Endothelial cell of umbilical vein (primary cell): ENCODE data around the gene FBXO34. TPM values are rescaled to one million over a fixed set of nuclear protein-coding genes. Genes with fewer than 3 reads are reported as not detected.

ENCODE experiments used
- BruUV-seq: library from RNA; stranded (reverse); fragments of 400-500 nt; replicated peaks from 2 replicates; lab custom pipeline; 2021; lab: Mats Ljungman, UMichigan
- CTCF ChIA-PET: fragments of 300-600, 350-600 bp; sonication (Branson Sonifier 250); formaldehyde crosslinking; loops from one replicate; lab custom pipeline; 2021; ENCODE audit warnings: antibody characterized with exemption, inconsistent platforms; lab: Charles Lee
- POLR2A ChIA-PET: fragments of 300-600, 350-600 bp; sonication (Branson Sonifier 250); formaldehyde crosslinking; loops from one replicate; lab custom pipeline; 2021; ENCODE audit warnings: antibody characterized with exemption, inconsistent platforms; lab: Charles Lee
- DNase-seq: peaks from one replicate; pipeline ENCODE4 v3.0.0-alpha.2; 2011; ENCODE audit warnings: low read depth, low spot score
- FAIRE-seq: peaks from 2 replicates; lab custom pipeline; 2011; peaks lifted over from hg19 to GRCh38; lab: Jason Lieb, UNC
- H2AFZ ChIP-seq: 2 replicates; pipeline ENCODE4 v1.6.0; 2012; ENCODE audit warnings: low read depth, low read length, control low read depth, inconsistent platforms
- H3K27ac ChIP-seq: 2 replicates; pipeline ENCODE4 v1.5.1; 2011; ENCODE audit warnings: low read depth, mild to moderate bottlenecking, control low read depth, low read length, moderate library complexity; ENCODE audit not compliant: insufficient read depth
- H3K27me3 ChIP-seq, 2 experiments: 2 replicates each; pipeline versions ENCODE4 v1.6.0 to v1.6.1; 2011; ENCODE audit warnings: low read length in 2 of 2, mixed read lengths in 1 of 2; ENCODE audit not compliant: control insufficient read depth in 2 of 2, insufficient read depth in 2 of 2
- H3K36me3 ChIP-seq, 2 experiments: 2 replicates in 1 of 2; 3 replicates in 1 of 2; pipeline ENCODE4 v1.5.1; 2011; ENCODE audit warnings: low read length in 2 of 2, mild to moderate bottlenecking in 1 of 2, moderate library complexity in 1 of 2; ENCODE audit not compliant: control insufficient read depth in 2 of 2, insufficient read depth in 2 of 2; ENCODE audit errors: extremely low read depth in 1 of 2
- H3K4me1 ChIP-seq: 3 replicates; pipeline ENCODE4 v1.5.1; 2011; ENCODE audit warnings: mild to moderate bottlenecking, low read length; ENCODE audit not compliant: control insufficient read depth, insufficient read depth; ENCODE audit errors: extremely low read depth
- H3K4me2 ChIP-seq: 2 replicates; pipeline ENCODE4 v1.6.1; 2011; ENCODE audit warnings: low read length, control low read depth, mixed read lengths; ENCODE audit not compliant: insufficient read depth
- H3K4me3 ChIP-seq, 3 experiments: fragments of 200-600 bp in 1 of 3; sonication (generic), shearing (Covaris generic) in 1 of 3; replicated peaks in 1 of 3; 2 replicates each; pipeline ENCODE4 v1.5.1; 2011 to 2016; ENCODE audit warnings: control low read depth in 3 of 3, low read length in 3 of 3, mild to moderate bottlenecking in 2 of 3, inconsistent platforms in 1 of 3, low read depth in 1 of 3, moderate library complexity in 1 of 3; ENCODE audit not compliant: insufficient read depth in 1 of 3
- H3K79me2 ChIP-seq: 2 replicates; pipeline ENCODE4 v1.6.0; 2012; ENCODE audit warnings: low read length, inconsistent platforms; ENCODE audit not compliant: control insufficient read depth, insufficient read depth
- H3K9ac ChIP-seq: replicated peaks from 2 replicates; pipeline ENCODE3; 2011; ENCODE audit warnings: low read length, control low read depth; ENCODE audit not compliant: insufficient read depth; ENCODE audit errors: extremely low read depth
- H3K9me1 ChIP-seq: replicated peaks from 3 replicates; pipeline ENCODE4 v1.6.0; 2011; ENCODE audit warnings: mild to moderate bottlenecking, low read length; ENCODE audit not compliant: control insufficient read depth, insufficient read depth; ENCODE audit errors: extremely low read depth
- H3K9me3 ChIP-seq: replicated peaks from 2 replicates; pipeline ENCODE4 v1.5.1; 2012; ENCODE audit warnings: low read length, inconsistent platforms; ENCODE audit not compliant: control insufficient read depth, insufficient read depth
- H4K20me1 ChIP-seq: replicated peaks from 2 replicates; pipeline ENCODE3; 2011; ENCODE audit warnings: mild to moderate bottlenecking, low read length; ENCODE audit not compliant: control insufficient read depth, insufficient read depth; ENCODE audit errors: extremely low read depth
- CTCF ChIP-seq, 2 donors: IDR thresholded peaks; 1 replicate in 1 of 2; 2 replicates in 1 of 2; pipeline ENCODE4 v1.5.1; 2011; ENCODE audit warnings: low read length in 2 of 2, mild to moderate bottlenecking in 2 of 2, moderate library complexity in 2 of 2, control low read depth in 1 of 2, inconsistent platforms in 1 of 2, low read depth in 1 of 2; ENCODE audit not compliant: insufficient read depth in 1 of 2; ENCODE audit errors: extremely low read depth in 1 of 2
- EZH2 ChIP-seq: IDR thresholded peaks from 2 replicates; pipeline ENCODE4 v1.6.1; 2012; ENCODE audit warnings: borderline replicate concordance, low read depth, mild to moderate bottlenecking, moderate library complexity, low read length, inconsistent platforms; ENCODE audit not compliant: severe bottlenecking
- FOS ChIP-seq: IDR thresholded peaks from 2 replicates; pipeline ENCODE4 v1.6.1; 2011; ENCODE audit warnings: mild to moderate bottlenecking, low read length, moderate library complexity, borderline replicate concordance; ENCODE audit not compliant: insufficient read depth
- GATA2 ChIP-seq: IDR thresholded peaks from 2 replicates; pipeline ENCODE4 v1.7.0; 2011; ENCODE audit warnings: low read depth, mild to moderate bottlenecking, moderate library complexity, mixed read lengths, low read length; ENCODE audit not compliant: insufficient read length, insufficient read depth
- JUN ChIP-seq: IDR thresholded peaks from 2 replicates; pipeline ENCODE4 v1.6.1; 2011; ENCODE audit warnings: borderline replicate concordance, low read depth; ENCODE audit not compliant: insufficient read length, insufficient read depth
- MAX ChIP-seq: IDR thresholded peaks from 2 replicates; pipeline ENCODE4 v1.6.1; 2011; ENCODE audit not compliant: insufficient read depth, insufficient read length
- MYC ChIP-seq: IDR thresholded peaks from one replicate; pipeline ENCODE4 v1.6.1; 2011; ENCODE audit warnings: mild to moderate bottlenecking, low read depth, low read length
- POLR2A ChIP-seq: IDR thresholded peaks from 2 replicates; pipeline ENCODE4 v1.6.1; 2012; ENCODE audit warnings: low read depth, mild to moderate bottlenecking, control low read depth, low read length
- POLR2AphosphoS5 ChIP-seq: IDR thresholded peaks from 2 replicates; pipeline ENCODE4 v1.6.1; 2012; ENCODE audit warnings: low read depth, mild to moderate bottlenecking, control low read depth, low read length, moderate library complexity; ENCODE audit not compliant: insufficient read depth
- dilution Hi-C: fragments of 300-500 bp; cut with MboI; formaldehyde crosslinking; loops from one replicate; pipeline ENCODE4 v1.15.0; 2019; ENCODE audit warnings: low sequenced_read_pairs; ENCODE audit not compliant: extremely low pct_ligation_motif_present
- intact Hi-C: fragments of 100-400 bp; cut with micrococcal nuclease; formaldehyde crosslinking; loops from one replicate; pipeline ENCODE4 v1.10.0; 2022
- polyA plus RNA-seq, 4 experiments: library from polyadenylated mRNA; depleted of rRNA in 3 of 4; stranded (reverse) in 3 of 4; unstranded in 1 of 4; fragments of >200 nt; gene quantifications; 2 replicates each; pipeline versions ENCODE4 v1.2.1 to v1.2.3, GENCODE V29; 2011 to 2012; ENCODE audit warnings: missing spikeins in 1 of 4
- total RNA-seq: library from RNA; stranded (reverse); gene quantifications from 2 replicates; pipeline ENCODE4 v1.2.3, GENCODE V29; 2021

Gene FBXO34
- total and polyA plus RNA-seq, 2 donors (not counting 3 experiments of a cell fraction or from before 2014, with no cell fraction given), result 8.5 to 14.2 TPM

DNA sequence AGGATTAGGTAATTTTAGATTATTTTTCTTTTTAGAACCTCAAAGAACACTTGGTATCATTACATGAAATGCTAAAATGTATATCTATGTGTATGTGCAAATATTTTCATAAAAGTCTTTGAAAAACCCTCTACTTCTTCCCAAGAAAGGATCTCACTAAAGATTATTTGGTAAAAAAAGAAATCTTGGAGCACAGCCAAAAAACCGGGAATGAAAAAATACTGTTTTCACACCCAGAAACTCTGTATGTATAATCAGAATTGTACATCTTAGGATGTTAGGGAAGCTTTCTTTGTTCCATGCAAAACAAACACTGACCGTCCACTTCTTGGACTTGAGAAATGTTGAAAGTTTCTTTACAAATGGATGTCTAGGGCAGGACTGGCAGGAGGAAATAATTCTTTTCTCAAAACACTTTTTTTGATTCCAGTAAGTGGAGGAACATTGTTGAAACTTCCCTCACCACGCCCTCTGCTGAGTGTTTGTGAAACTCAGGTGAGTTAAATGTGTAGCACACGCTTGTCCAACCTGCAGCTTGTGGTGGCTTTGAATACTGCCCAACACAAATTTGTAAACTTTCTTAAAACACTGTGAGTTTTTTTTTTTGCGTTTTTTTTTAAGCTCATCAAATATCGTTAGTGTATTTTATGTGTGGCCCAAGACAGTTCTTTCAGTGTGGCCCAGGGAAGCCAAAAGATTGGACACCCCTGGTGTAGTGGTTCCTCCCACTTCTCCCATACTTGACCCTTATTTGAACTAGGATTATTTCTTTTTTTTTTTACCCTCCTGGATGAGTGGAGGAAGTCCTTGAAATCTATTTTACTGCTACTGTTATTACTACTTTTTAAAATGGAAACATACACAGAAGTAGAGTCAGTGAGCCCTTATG lies 26.6 kb downstream of the FBXO34 start:
- intact Hi-C loops, result loop anchor here (1.0 kb wide), 1 partner anchor 27 kb away; the partner anchor contains the start of gene FBXO34
- ChIA-PET POLR2A (no interaction called here), CTCF (interaction anchor here (1.1 to 1.5 kb wide), 2 partner anchors 17 to 57 kb away, joined by 4 to 5 read pairs; no protein-coding TSS in a partner anchor)
- Histone ChIP-seq H3K27ac (no peak overlapping the region), H3K27me3 (no peaks in the 10 kb centered on the region), H3K4me3 (peak overlapping the region in 2 of 3 experiments; percentile 19 to 23), H3K4me2 (peak overlapping the region; percentile 47), H3K36me3 (no peaks in the 10 kb centered on the region), H4K20me1 (no peaks in the 10 kb centered on the region), H3K9me1 (no peaks in the 10 kb centered on the region), H3K9me3 (no peaks in the 10 kb centered on the region), H2AFZ (no peak overlapping the region), H3K4me1 (peaks cover 5% of the 10 kb centered on the region), H3K79me2 (peaks cover 16% of the 10 kb centered on the region), H3K9ac (no peak overlapping the region)
- DNase-seq (peak; percentile 60), FAIRE-seq (no peak)
- dilution Hi-C loops, result no loop called here
- TF ChIP-seq CTCF (IDR thresholded peaks at IDR 0.05; ENCODE audit: extremely low read depth in 1 of 2, insufficient read depth in 1 of 2, low read depth in 1 of 2, low read length in 2 of 2) (peak in 1 of 2 donors; percentile 1), MAX (no peak)
- BruUV-seq, result no TSS peak

- TF ChIP-seq POLR2AphosphoS5, result no peak
- no peak for TF ChIP-seq GATA2
- no peak for TF ChIP-seq MAX
- TF ChIP-seq EZH2, result no peak
- no peak for TF ChIP-seq JUN
- no peak for TF ChIP-seq CTCF (IDR thresholded peaks at IDR 0.05; ENCODE audit: extremely low read depth in 1 of 2, insufficient read depth in 1 of 2, low read depth in 1 of 2, low read length in 2 of 2)
- TF ChIP-seq MYC, result no peak
- TF ChIP-seq POLR2A, result no peak
- no peak for TF ChIP-seq FOS
- peaks cover 16% of the 10 kb centered on the region for H3K79me2 ChIP-seq
- H3K9me1 ChIP-seq, result no peaks in the 10 kb centered on the region
- no peak overlapping the region for H3K4me3 ChIP-seq
- intact Hi-C loops (no loop called here), dilution Hi-C loops (no loop called here)
- H3K27me3 ChIP-seq, result no peaks in the 10 kb centered on the region
- no peak overlapping the region for H2AFZ ChIP-seq
- CTCF ChIA-PET, result interaction anchor here (1.1 to 1.5 kb wide), 2 partner anchors 17 to 56 kb away, joined by 4 to 5 read pairs; no protein-coding TSS in a partner anchor
- no peak for FAIRE-seq
- H3K4me2 ChIP-seq, result no peak overlapping the region
- no peak overlapping the region for H3K27ac ChIP-seq
- no TSS peak for BruUV-seq
- H4K20me1 ChIP-seq, result no peaks in the 10 kb centered on the region
- POLR2A ChIA-PET, result no interaction called here
- H3K36me3 ChIP-seq, result no peaks in the 10 kb centered on the region
- DNase-seq, result no peak
- H3K4me1 ChIP-seq, result peaks cover 5% of the 10 kb centered on the region
- H3K9me3 ChIP-seq, result no peaks in the 10 kb centered on the region
- no peak overlapping the region for H3K9ac ChIP-seq
These were observed 27.2 kb downstream of the FBXO34 start for GRCh38 chr14:55298500-55298822.
